HEK293T (cell line): ENCODE measurements around the gene POLR2B.

ENCODE experiments used
- ARNT ChIP-seq: fragments of 450-650 bp; IDR thresholded peaks from 2 replicates; pipeline ENCODE4 v1.6.1; 2017; ENCODE audit warnings: mild to moderate bottlenecking
- BHLHE40 ChIP-seq: fragments of 450-650 bp; IDR thresholded peaks from 2 replicates; pipeline ENCODE4 v1.6.1; 2016; ENCODE audit warnings: mild to moderate bottlenecking, moderate library complexity, borderline replicate concordance
- ELF4 ChIP-seq: fragments of 450-650 bp; IDR thresholded peaks from 2 replicates; pipeline ENCODE4 v1.6.1; 2017; ENCODE audit warnings: antibody characterized with exemption
- FOXA1 ChIP-seq: fragments of 450-650 bp; IDR thresholded peaks from 2 replicates; pipeline ENCODE4 v1.6.1; 2016; ENCODE audit warnings: mild to moderate bottlenecking
- FOXK2 ChIP-seq: fragments of 450-650 bp; IDR thresholded peaks from 2 replicates; pipeline ENCODE4 v1.6.1; 2016; ENCODE audit warnings: mild to moderate bottlenecking
- FOXM1 ChIP-seq: fragments of 450-650 bp; IDR thresholded peaks from 2 replicates; pipeline ENCODE4 v1.6.1; 2017; ENCODE audit warnings: mild to moderate bottlenecking, borderline replicate concordance
- HDGF ChIP-seq: fragments of 450-650 bp; IDR thresholded peaks from 2 replicates; pipeline ENCODE4 v1.6.1; 2017; ENCODE audit warnings: antibody characterized with exemption, borderline replicate concordance
- LEF1 ChIP-seq: fragments of 450-650 bp; IDR thresholded peaks from 2 replicates; pipeline ENCODE4 v1.6.1; 2017; ENCODE audit warnings: mild to moderate bottlenecking, borderline replicate concordance
- SP1 ChIP-seq: fragments of 450-650 bp; IDR thresholded peaks from 2 replicates; pipeline ENCODE4 v1.6.1; 2017
- SUZ12 ChIP-seq: fragments of 450-650 bp; IDR thresholded peaks from 2 replicates; pipeline ENCODE4 v1.6.1; 2016; ENCODE audit warnings: mild to moderate bottlenecking
- TARDBP ChIP-seq: fragments of 450-650 bp; IDR thresholded peaks from 2 replicates; pipeline ENCODE4 v1.6.1; 2016
- ZNF384 ChIP-seq: fragments of 450-650 bp; IDR thresholded peaks from 2 replicates; pipeline ENCODE4 v1.6.1; 2016
- TF ChIP-seq, protein P1 (sequence below): fragments of 450-650 bp; IDR thresholded peaks from 2 replicates; pipeline ENCODE4 v1.6.1; 2016

DNA sequence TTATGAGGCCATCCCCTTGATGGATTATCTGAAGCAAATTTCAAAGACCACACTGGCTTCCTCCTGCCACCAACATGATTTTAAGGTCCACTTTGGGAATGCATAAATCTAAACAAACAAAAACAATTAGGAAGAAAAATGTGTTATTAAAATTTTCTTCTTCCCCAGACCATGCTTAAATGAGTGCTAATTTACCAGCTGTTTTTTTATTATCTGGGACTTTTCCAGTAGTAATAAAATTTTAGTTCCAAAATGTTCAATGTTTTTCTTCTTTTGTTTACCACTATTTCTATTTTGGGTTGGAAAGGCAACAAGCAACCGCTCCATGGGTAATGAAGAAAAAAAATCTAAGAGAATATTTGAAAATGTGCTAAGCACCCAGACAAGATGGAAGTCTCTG lies 62.3 kb downstream of the POLR2B start:
- TF ChIP-seq TARDBP = no peak
- no peak for TF ChIP-seq FOXM1
- TF ChIP-seq LEF1 = no peak
- TF ChIP-seq, protein P1, sequence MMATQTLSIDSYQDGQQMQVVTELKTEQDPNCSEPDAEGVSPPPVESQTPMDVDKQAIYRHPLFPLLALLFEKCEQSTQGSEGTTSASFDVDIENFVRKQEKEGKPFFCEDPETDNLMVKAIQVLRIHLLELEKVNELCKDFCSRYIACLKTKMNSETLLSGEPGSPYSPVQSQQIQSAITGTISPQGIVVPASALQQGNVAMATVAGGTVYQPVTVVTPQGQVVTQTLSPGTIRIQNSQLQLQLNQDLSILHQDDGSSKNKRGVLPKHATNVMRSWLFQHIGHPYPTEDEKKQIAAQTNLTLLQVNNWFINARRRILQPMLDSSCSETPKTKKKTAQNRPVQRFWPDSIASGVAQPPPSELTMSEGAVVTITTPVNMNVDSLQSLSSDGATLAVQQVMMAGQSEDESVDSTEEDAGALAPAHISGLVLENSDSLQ = no peak
- no peak for TF ChIP-seq ARNT
- TF ChIP-seq SP1 = no peak
- TF ChIP-seq HDGF = no peak
- TF ChIP-seq SUZ12 = no peak
- TF ChIP-seq FOXK2 = no peak
- no peak for TF ChIP-seq ELF4
- TF ChIP-seq FOXA1 = no peak
- TF ChIP-seq ZNF384 = no peak
- no peak for TF ChIP-seq BHLHE40
